Measurements from ENCODE around the gene ACAP3.

Gene ACAP3

DNA sequence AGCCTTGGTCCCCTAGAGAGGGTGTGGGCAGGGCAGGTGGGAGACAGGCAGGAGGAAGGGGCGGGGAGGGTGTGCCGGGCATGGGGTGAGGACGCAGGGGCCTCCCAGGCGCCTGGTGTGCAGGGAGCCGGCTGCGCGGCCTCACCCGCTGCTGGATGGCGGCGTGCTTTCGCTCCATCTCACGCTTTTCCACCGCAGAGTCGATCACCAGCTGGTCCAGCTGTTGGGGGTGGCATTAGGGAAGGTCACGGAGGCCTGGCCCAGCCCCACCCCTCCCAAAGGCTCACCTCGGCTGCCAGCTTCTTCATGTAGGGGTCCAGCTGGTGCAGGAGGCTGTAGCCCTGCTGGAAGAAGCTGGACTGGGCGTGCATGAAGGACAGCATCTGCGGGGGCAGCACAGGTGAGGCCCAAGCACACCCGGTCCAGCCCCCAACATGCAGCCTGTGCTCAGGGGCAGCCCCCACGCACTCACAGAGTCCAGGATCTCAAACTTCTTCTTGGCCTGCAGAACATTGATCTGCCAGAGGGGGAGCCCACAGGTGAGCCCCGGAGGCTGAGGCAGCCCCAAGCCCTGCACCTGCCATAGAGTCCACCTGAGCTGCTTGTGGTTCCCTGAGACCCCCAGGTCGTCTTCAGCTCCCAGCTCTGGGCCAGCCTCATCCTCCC is 7.9 kb downstream of the ACAP3 start:
- DNase-seq (ENCODE audit: low spot score) = no peak

- DNase-seq (ENCODE audit: low spot score) = peak; percentile 95
These were observed 8.7 kb downstream of the ACAP3 start for GRCh38 chr1:1298861-1299685.

- DNase-seq (ENCODE audit: low spot score) = no peak
These were observed 9.8 kb downstream of the ACAP3 start for GRCh38 chr1:1297802-1298424.

- DNase-seq (ENCODE audit: low spot score) = no peak
These were observed 11.4 kb downstream of the ACAP3 start for GRCh38 chr1:1296070-1297061.

- no peak for DNase-seq (ENCODE audit: low spot score)
These were observed 12.4 kb downstream of the ACAP3 start for GRCh38 chr1:1295154-1295923.

DNA sequence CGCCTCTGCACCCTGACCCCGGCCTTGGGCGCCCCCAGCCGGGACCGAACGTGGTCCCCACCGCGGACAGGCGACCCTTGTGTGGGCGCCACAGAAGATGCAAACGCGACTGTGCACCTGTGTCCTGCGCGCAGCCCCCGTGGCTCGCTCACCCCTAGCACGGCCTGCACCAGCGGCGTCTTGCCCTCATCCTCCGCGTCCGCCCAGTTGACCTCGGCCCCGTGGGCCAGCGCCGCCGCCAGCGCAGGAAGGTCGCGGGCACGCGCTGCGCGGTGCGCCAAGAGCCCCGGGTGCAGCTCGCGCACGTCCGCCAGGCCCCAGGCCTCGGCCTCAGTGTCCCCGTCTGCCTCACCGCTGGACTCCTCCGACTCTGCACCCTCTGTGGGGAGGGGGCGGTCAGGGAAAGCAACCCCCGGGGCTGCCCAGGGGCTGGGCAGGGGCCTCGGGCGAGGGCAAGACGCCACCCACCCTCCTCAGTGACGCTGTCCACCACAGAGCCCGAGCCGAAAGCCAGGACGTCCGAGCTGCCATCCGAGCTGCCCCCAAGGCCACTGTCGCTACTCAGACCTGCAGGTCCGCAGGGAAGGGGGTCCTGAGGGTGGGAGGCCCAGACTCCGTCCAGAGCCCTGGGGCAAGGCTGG is 13.4 kb downstream of the ACAP3 start:
- no peak for DNase-seq (ENCODE audit: low spot score)

- no peak for DNase-seq (ENCODE audit: low spot score)
These were observed 14.2 kb downstream of the ACAP3 start for GRCh38 chr1:1293263-1294249.

DNA sequence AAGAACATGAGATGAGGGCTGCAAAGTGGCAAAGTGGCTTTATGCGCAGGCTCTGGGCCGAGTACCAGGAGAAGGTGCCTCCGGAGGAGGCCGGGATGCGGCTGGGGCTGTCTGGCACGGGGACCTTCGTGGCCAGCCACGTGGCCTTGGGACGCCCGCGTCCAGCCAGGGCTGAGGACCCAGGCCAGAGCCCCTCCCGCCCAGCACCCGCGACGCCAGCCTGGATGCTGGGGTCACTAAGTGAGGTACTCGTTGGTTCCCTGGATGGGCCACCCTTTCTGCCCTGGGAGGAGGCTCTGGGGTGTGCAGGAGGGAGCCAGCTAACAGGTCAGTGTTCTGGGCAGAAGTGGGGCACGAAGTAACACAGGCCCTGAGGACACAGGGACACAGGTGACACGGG is 14.9 kb downstream of the ACAP3 start:
- DNase-seq (ENCODE audit: low spot score) = no peak

DNA sequence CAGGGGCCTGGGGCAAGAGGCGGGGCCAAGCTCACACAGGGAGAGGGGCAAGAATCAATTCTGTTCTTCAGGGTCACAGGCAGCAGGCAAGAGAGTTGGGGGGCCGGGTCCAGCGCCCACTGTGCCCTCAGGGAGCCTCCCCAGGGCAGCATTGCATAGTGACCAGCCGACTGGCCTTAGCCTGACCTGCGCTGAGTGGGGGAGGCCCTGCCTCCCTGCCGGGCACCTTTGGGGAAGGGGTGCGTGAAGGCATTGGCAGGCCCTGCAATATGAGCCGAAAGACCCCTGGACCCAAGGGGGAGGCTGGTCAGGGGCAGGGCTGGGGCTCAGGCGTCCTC is 15.3 kb downstream of the ACAP3 start:
- DNase-seq (ENCODE audit: low spot score) = no peak

DNA sequence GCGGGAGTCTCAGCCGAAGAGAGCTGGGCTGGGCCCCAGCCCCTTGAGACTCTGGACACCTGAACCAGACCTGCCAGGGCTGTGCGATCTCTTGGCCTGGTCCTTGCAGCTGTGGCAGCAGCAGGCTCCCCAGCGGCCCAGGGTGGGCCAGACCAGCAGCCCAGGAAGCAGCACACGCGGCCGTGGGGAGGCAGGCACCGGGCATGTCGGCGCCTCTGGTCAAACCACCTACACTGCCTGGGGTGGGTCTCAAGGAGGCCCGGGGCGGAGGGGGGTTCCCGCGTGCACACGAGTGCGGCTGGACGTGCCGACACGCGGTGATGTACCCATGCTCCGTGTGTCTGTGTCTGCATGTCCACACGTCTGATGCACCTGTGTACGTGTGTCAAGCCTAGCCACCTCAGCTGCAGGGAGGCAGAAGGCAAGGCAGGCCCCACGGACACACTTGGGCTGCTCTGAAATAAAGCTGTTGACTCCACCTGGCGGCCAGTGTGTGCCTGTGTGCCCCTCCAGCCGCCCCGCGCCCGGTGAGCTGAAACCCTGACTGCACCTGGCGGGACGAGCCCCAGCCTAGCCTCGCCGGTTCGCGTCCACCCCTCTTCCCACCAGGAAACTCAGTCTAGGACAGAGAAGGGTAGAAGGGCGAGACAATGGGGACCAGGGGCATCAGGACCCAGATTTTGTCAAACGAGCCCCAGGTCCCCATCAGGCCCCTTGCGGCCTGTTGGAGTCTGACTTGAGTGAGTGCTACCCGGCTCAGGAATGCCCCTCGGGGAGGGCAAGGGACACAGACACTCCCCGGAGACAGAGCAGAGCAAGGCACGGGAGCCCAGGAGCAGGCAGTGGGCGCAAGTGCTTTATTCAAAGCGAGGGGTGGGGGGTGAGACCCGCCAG is 15.9 kb downstream of the ACAP3 start:
- DNase-seq (ENCODE audit: low spot score) = no peak

GRCh38 chr1:1291023-1291528 is 16.7 kb downstream of the ACAP3 start:
- no peak for DNase-seq (ENCODE audit: low spot score)

DNA sequence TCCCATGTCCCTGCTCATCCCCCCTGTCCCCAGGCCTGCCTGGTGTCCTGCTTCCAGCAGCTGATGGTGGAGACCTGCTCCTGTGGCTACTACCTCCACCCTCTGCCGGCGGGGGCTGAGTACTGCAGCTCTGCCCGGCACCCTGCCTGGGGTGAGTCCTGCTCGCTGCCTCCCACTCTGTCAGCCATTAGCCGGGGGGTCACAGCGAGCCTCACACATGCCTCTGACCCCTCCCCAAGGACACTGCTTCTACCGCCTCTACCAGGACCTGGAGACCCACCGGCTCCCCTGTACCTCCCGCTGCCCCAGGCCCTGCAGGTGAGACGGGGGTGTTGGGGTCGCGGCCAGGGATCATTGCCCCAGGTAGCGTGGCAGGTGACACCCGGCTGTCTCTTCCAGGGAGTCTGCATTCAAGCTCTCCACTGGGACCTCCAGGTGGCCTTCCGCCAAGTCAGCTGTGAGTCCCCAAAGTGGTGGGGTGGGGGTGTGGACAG is 17.4 kb downstream of the ACAP3 start:
- DNase-seq (ENCODE audit: low spot score) = no peak

DNA sequence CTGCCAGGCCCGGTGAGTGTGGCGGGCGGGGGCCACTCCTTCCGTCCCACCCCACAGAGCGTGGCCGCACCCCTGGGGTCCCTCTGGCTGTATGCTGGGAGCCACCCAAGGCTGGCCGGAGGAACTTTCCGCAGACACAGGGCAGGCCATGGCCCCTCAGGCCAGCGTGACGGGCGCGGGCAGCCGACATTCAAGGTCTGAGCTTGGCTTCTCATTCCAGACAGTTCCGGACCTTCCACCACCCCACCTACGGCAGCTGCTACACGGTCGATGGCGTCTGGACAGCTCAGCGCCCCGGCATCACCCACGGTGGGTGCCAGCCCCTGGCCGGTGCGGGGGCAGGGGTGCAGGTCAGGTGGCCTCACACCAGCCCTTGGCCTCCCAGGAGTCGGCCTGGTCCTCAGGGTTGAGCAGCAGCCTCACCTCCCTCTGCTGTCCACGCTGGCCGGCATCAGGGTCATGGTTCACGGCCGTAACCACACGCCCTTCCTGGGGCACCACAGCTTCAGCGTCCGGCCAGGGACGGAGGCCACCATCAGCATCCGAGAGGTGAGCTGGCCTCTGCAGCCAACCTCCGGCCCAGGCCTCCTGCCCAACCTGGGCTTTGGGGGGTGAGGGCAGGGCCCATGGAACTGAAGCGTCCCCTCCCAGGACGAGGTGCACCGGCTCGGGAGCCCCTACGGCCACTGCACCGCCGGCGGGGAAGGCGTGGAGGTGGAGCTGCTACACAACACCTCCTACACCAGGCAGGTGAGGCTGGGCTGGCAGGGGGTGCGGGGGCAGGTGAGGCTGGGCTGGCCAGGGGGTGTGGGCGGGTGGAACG is 20.2 kb downstream of the ACAP3 start:
- DNase-seq (ENCODE audit: low spot score) = no peak

DNA sequence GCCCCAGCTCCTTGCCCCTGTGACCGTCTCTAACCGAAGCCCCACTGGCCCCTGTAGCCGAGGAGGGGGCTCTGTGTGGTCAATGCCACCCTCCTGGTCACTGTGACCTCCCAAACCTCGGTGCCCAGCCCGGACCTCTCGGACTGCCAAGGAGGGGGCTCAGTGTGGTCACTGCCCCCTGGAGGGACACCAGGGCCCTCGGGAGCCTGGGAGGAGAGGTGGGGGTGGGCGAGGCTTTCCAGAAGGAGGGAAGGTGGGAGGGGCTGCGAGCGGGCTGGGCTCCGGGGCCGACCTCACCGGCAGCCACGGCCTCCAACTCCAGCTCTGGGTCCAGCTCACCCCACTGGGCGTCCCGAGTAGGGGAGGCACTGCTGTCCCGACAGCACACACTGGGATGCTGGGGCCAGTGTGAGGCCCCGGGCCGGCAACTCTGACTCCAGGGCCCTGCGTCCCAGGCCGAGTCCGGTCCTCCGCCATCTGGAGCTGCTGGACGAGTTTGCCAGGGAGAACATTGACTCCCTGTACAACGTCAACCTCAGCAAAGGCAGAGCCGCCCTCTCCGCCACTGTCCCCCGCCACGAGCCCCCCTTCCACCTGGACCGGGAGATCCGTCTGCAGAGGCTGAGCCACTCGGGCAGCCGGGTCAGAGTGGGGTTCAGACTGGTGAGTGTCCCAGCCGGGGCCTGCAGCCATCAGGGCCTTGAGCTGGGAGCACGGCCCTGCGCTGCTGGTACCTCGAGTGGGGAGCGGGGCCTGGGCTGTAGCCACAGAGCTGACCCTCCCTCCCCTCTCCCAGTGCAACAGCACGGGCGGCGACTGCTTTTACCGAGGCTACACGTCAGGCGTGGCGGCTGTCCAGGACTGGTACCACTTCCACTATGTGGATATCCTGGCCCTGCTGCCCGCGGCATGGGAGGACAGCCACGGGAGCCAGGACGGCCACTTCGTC is 21.1 kb downstream of the ACAP3 start:
- DNase-seq (ENCODE audit: low spot score) = no peak

GRCh38 chr1:1285611-1286311 is 22.0 kb downstream of the ACAP3 start:
- no peak for DNase-seq (ENCODE audit: low spot score)

All from pons (tissue), 1 donor.